PC-3 (cell line): ENCODE data around the gene PRDM15. TPM values are rescaled to one million over a fixed set of nuclear protein-coding genes. Genes with fewer than 3 reads are reported as not detected.

Experiments used
- ATAC-seq: fragments of 200-7000 bp; cut with Tn5 transposase; 2 replicates; pipeline ENCODE4 v1.9.1; 2020; ENCODE audit warnings: mild to moderate bottlenecking, moderate library complexity
- BruUV-seq: library from RNA; stranded (reverse); fragments of 400-500 nt; replicated peaks from 2 replicates; lab custom pipeline; 2021; lab: Mats Ljungman, UMichigan
- CTCF ChIA-PET: fragments of 300-600 bp; sonication (Branson Sonifier 250); formaldehyde crosslinking; loops from one replicate; lab custom pipeline; 2022; ENCODE audit warnings: antibody characterized with exemption; lab: Charles Lee
- POLR2A ChIA-PET: fragments of 300-600 bp; sonication (Branson Sonifier 250); formaldehyde crosslinking; loops from one replicate; lab custom pipeline; 2022; ENCODE audit warnings: antibody characterized with exemption; ENCODE audit not compliant: unreplicated experiment; lab: Charles Lee
- DNase-seq: peaks from one replicate; pipeline ENCODE4 v3.0.0-alpha.2; 2015
- H2AFZ ChIP-seq: fragments of 300-600 bp; sonication (generic); 2 replicates; pipeline ENCODE4 v1.6.0; 2016; ENCODE audit warnings: antibody characterized with exemption, low read length
- H3F3A ChIP-seq: fragments of 300-600 bp; sonication (generic); one replicate; pipeline ENCODE4 v1.6.0; 2017; ENCODE audit warnings: antibody characterized with exemption, low read length, control low read depth, mild to moderate bottlenecking; ENCODE audit not compliant: unreplicated experiment
- H3K27ac ChIP-seq: fragments of 300-600 bp; sonication (generic); 2 replicates; pipeline ENCODE4 v1.5.1; 2016; ENCODE audit warnings: mild to moderate bottlenecking, low read length
- H3K27me3 ChIP-seq: fragments of 300-600 bp; sonication (generic); 2 replicates; pipeline ENCODE4 v1.6.1; 2016; ENCODE audit warnings: low read length, mixed read lengths
- H3K36me3 ChIP-seq: fragments of 300-600 bp; sonication (generic); 2 replicates; pipeline ENCODE4 v1.6.1; 2016; ENCODE audit warnings: low read depth, mixed run types, low read length, mixed read lengths
- H3K4me1 ChIP-seq: fragments of 300-600 bp; sonication (generic); 2 replicates; pipeline ENCODE4 v1.5.1; 2016; ENCODE audit warnings: low read length; ENCODE audit not compliant: insufficient read depth
- H3K4me2 ChIP-seq: fragments of 300-600 bp; sonication (generic); 2 replicates; pipeline ENCODE4 v1.6.0; 2016; ENCODE audit warnings: low read length
- H3K4me3 ChIP-seq: fragments of 300-600 bp; sonication (generic); 2 replicates; pipeline ENCODE4 v1.5.1; 2016; ENCODE audit warnings: mild to moderate bottlenecking, low read length, mixed read lengths
- H3K79me2 ChIP-seq: fragments of 300-600 bp; sonication (generic); 2 replicates; pipeline ENCODE4 v1.6.1; 2017; ENCODE audit warnings: low read length, mixed read lengths
- H3K9ac ChIP-seq: fragments of 300-600 bp; sonication (generic); 2 replicates; pipeline ENCODE4 v1.6.0; 2016; ENCODE audit warnings: mild to moderate bottlenecking, low read length
- H3K9me2 ChIP-seq: fragments of 300-600 bp; sonication (generic); replicated peaks from 2 replicates; pipeline ENCODE4 v1.6.1; 2016; ENCODE audit warnings: mixed run types, low read length, mixed read lengths
- H3K9me3 ChIP-seq: fragments of 300-600 bp; sonication (generic); 2 replicates; pipeline ENCODE4 v1.6.1; 2016; ENCODE audit warnings: low read length, mixed read lengths
- H4K20me1 ChIP-seq: fragments of 300-600 bp; sonication (generic); 2 replicates; pipeline ENCODE4 v1.6.1; 2016; ENCODE audit warnings: low read length, mixed read lengths
- EZH2 ChIP-seq: fragments of 300-600 bp; sonication (generic); IDR thresholded peaks from one replicate; pipeline ENCODE4 v1.6.1; 2017; ENCODE audit warnings: antibody characterized with exemption, mild to moderate bottlenecking, low read length; ENCODE audit not compliant: unreplicated experiment
- EZH2phosphoT487 ChIP-seq: fragments of 300-600 bp; sonication (generic); IDR thresholded peaks from 2 replicates; pipeline ENCODE4 v1.6.1; 2018; ENCODE audit warnings: mild to moderate bottlenecking, antibody characterized with exemption, low read length, borderline replicate concordance
- intact Hi-C: fragments of 100-400 bp; cut with micrococcal nuclease; formaldehyde crosslinking; loops from 2 replicates; pipeline ENCODE4 v1.9.0; 2023
- total RNA-seq: library from RNA; depleted of rRNA; stranded (reverse); fragments of >200 nt; gene quantifications from 2 replicates; pipeline ENCODE4 v1.2.3, GENCODE V29; 2014
- TF ChIP-seq, protein P1 (sequence below): fragments of 300-600 bp; sonication (generic); conservative IDR thresholded peaks from 2 replicates; pipeline ENCODE4 v1.5.1; 2017; ENCODE audit warnings: antibody characterized with exemption, low read depth, mild to moderate bottlenecking, low read length

Gene PRDM15
- total RNA-seq, 1 experiment from 2014 or later: 13.4 TPM

DNA sequence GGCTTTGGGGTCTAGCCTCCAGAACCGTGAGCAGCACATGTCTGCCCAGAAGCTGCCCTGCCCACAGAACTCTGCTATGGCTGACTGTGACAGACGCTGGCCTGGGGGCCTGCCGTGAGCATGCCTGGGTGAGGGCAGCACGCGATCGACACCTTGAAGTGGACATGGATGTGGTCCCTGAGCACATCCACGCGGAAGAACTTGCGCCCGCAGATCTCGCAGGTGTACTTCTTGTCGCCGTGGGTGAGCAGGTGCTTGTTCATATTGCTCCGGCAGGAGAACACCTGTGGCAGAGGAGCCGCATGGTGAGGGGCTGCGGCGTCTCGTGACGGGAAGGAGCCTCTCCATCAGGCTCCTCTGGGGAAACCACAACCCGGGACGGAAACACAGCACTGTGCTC is 56.0 kb downstream of the PRDM15 start:
- ChIA-PET CTCF (no interaction called here), POLR2A (no interaction called here)
- no peaks in the 10 kb centered on the region; the same call in 1 of the 2 replicates for H3K36me3 ChIP-seq
- H2AFZ ChIP-seq: no peak overlapping the region
- BruUV-seq: no TSS peak
- TF ChIP-seq EZH2: no peak
- TF ChIP-seq EZH2phosphoT487: no peak
- TF ChIP-seq, protein P1, sequence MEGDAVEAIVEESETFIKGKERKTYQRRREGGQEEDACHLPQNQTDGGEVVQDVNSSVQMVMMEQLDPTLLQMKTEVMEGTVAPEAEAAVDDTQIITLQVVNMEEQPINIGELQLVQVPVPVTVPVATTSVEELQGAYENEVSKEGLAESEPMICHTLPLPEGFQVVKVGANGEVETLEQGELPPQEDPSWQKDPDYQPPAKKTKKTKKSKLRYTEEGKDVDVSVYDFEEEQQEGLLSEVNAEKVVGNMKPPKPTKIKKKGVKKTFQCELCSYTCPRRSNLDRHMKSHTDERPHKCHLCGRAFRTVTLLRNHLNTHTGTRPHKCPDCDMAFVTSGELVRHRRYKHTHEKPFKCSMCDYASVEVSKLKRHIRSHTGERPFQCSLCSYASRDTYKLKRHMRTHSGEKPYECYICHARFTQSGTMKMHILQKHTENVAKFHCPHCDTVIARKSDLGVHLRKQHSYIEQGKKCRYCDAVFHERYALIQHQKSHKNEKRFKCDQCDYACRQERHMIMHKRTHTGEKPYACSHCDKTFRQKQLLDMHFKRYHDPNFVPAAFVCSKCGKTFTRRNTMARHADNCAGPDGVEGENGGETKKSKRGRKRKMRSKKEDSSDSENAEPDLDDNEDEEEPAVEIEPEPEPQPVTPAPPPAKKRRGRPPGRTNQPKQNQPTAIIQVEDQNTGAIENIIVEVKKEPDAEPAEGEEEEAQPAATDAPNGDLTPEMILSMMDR: no peak
- no peak overlapping the region for H3K9ac ChIP-seq
- ATAC-seq: no peak
- peaks cover 5% of the 10 kb centered on the region; the same call in 1 of the 2 replicates for H3K4me1 ChIP-seq
- no peak overlapping the region for H3K4me3 ChIP-seq
- H3F3A ChIP-seq: no peaks in the 10 kb centered on the region
- no peak for DNase-seq
- intact Hi-C loops: no loop called here
- no peaks in the 10 kb centered on the region for H4K20me1 ChIP-seq
- H3K27me3 ChIP-seq: no peaks in the 10 kb centered on the region
- no peaks in the 10 kb centered on the region for H3K9me3 ChIP-seq
- no peak overlapping the region for H3K27ac ChIP-seq
- H3K9me2 ChIP-seq: no peaks in the 10 kb centered on the region
- H3K4me2 ChIP-seq: no peak overlapping the region
- H3K79me2 ChIP-seq: no peaks in the 10 kb centered on the region

DNA sequence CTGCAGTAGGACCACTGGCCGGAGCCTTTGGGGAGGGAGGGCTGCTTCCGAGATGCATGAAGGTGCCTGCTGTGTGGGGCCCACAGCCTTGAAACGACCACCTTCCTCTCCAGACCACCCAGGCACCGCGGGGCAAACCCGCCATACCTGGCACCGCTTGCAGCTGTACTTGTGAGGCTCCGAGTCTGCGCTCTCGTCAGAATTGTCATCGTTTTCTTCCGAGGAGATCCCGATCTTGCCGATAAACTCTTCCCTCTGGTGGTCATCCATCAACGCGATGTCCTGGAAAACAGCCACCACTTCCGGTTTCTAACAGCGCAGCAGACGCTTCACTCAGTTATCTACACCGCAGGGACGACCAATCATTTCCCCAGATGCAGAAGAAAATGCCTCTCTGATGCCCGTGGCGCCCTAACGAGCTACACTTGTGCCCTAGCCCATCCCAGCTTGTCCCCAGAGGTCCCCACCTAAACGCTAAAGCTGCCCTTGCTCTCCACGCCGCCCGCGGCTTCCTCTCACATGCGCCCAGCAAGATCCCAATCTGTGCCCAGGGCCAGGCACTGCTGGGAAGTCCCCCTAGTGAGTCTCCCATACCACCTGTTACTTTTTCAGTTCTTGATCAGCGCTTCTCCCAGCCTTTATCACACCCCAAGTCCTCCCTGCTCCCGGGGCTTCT is 57.2 kb downstream of the PRDM15 start:
- CTCF ChIA-PET: no interaction called here

More for the DNA sequence above, 57.2 kb downstream of the PRDM15 start:
- Histone ChIP-seq H3K9me3 (no peaks in the 10 kb centered on the region), H3K79me2 (no peaks in the 10 kb centered on the region), H3K36me3 (no peaks in the 10 kb centered on the region; the same call in 1 of the 2 replicates), H3K27ac (no peak overlapping the region), H3K4me2 (no peak overlapping the region), H3K9ac (no peak overlapping the region), H3K9me2 (no peaks in the 10 kb centered on the region), H2AFZ (no peak overlapping the region), H3K27me3 (no peaks in the 10 kb centered on the region), H4K20me1 (no peaks in the 10 kb centered on the region), H3K4me3 (no peak overlapping the region), H3F3A (peaks cover 5% of the 10 kb centered on the region), H3K4me1 (peaks cover 8% of the 10 kb centered on the region)
- BruUV-seq: no TSS peak
- DNase-seq: no peak
- POLR2A ChIA-PET: no interaction called here
- ATAC-seq: no peak
- intact Hi-C loops: no loop called here
- TF ChIP-seq EZH2phosphoT487: no peak
- TF ChIP-seq EZH2: no peak
- TF ChIP-seq, protein P1: no peak
